HG03469 (cell line): ENCODE results near the gene SRSF3.
"Not testable (repeated sequence)": the region's sequence is repeated elsewhere in the genome, so short reads cannot be mapped to it uniquely, and the experiment has no call there.

Experiments used
- ATAC-seq: cut with Tn5 transposase; IDR thresholded peaks from one replicate; pipeline ENCODE4 v1.9.1; 2021; ENCODE audit warnings: mild to moderate bottlenecking, moderate library complexity, moderate number of reproducible peaks; ENCODE audit not compliant: unreplicated experiment

The SRSF3 gene

GRCh38 chr6:36604090-36605060, 10.2 kb downstream of the SRSF3 start:
- ATAC-seq: no peak

GRCh38 chr6:36605143-36605542, 11.0 kb downstream of the SRSF3 start:
- ATAC-seq: no peak

- no peak for ATAC-seq
Measured at GRCh38 chr6:36605560-36606391, 11.6 kb downstream of the SRSF3 start.

- ATAC-seq: not testable (repeated sequence)
Measured at GRCh38 chr6:36607305-36607682, 13.1 kb downstream of the SRSF3 start.

- no peak for ATAC-seq
Measured at GRCh38 chr6:36607683-36608386, 13.7 kb downstream of the SRSF3 start.

- no peak for ATAC-seq
Measured at GRCh38 chr6:36608788-36609563, 14.8 kb downstream of the SRSF3 start.

GRCh38 chr6:36609582-36609981, 15.4 kb downstream of the SRSF3 start:
- no peak for ATAC-seq

GRCh38 chr6:36610041-36610955, 16.1 kb downstream of the SRSF3 start:
- no peak for ATAC-seq

GRCh38 chr6:36610956-36611336, 16.8 kb downstream of the SRSF3 start:
- no peak for ATAC-seq

GRCh38 chr6:36611679-36612078, 17.5 kb downstream of the SRSF3 start:
- not testable (repeated sequence) for ATAC-seq

- no peak for ATAC-seq
Measured at GRCh38 chr6:36612101-36612625, 18.0 kb downstream of the SRSF3 start.

GRCh38 chr6:36613200-36613995, 19.2 kb downstream of the SRSF3 start:
- ATAC-seq: no peak

GRCh38 chr6:36615018-36615761, 21.0 kb downstream of the SRSF3 start:
- no peak for ATAC-seq

- ATAC-seq: no peak
Measured at GRCh38 chr6:36616893-36617521, 22.8 kb downstream of the SRSF3 start.

GRCh38 chr6:36618366-36619355, 24.5 kb downstream of the SRSF3 start:
- no peak for ATAC-seq

- ATAC-seq: no peak
Measured at GRCh38 chr6:36621371-36621855, 27.3 kb downstream of the SRSF3 start.
